OCI-LY7 (cell line): ENCODE results near the gene MBTPS1. TPM values are rescaled to one million over a fixed set of nuclear protein-coding genes. Genes with fewer than 3 reads are reported as not detected.
A peak's percentile ranks its signal among the peaks of the same experiment; 100 is the strongest.

Source experiments
- BruUV-seq: library from RNA; stranded (reverse); fragments of 400-500 nt; replicated peaks from 2 replicates; lab custom pipeline; 2021; lab: Mats Ljungman, UMichigan
- CTCF ChIA-PET: fragments of 300-600 bp; sonication (Branson Sonifier 250); formaldehyde crosslinking; loops from one replicate; lab custom pipeline; 2022; ENCODE audit warnings: antibody characterized with exemption; ENCODE audit not compliant: unreplicated experiment; lab: Charles Lee
- POLR2A ChIA-PET: fragments of 300-600 bp; sonication (Branson Sonifier 250); formaldehyde crosslinking; loops from one replicate; lab custom pipeline; 2022; ENCODE audit warnings: antibody characterized with exemption; lab: Charles Lee
- DNase-seq: peaks from one replicate; pipeline ENCODE4 v3.0.0-alpha.2; 2015; ENCODE audit warnings: low spot score
- H2AFZ ChIP-seq: fragments of 200-600 bp; sonication (generic), shearing (Covaris generic); 2 replicates; pipeline ENCODE4 v1.6.1; 2014; ENCODE audit warnings: mild to moderate bottlenecking, antibody characterized with exemption, low read length, moderate library complexity
- H3K27ac ChIP-seq: fragments of 200-600 bp; sonication (generic); 2 replicates; pipeline ENCODE4 v1.5.1; 2014; ENCODE audit warnings: mixed run types, low read depth, mild to moderate bottlenecking, moderate library complexity, low read length, inconsistent platforms; ENCODE audit not compliant: poor library complexity, severe bottlenecking
- H3K36me3 ChIP-seq: fragments of 200-600 bp; sonication (generic); 2 replicates; pipeline ENCODE4 v1.6.1; 2014; ENCODE audit warnings: mild to moderate bottlenecking, antibody characterized with exemption, low read length, moderate library complexity, mixed read lengths; ENCODE audit not compliant: insufficient read depth
- H3K4me1 ChIP-seq: fragments of 200-600 bp; sonication (generic); 2 replicates; pipeline ENCODE4 v1.5.1; 2014; ENCODE audit warnings: mild to moderate bottlenecking, low read length; ENCODE audit not compliant: insufficient read depth, poor library complexity, severe bottlenecking
- H3K4me2 ChIP-seq: fragments of 200-600 bp; sonication (generic); 2 replicates; pipeline ENCODE4 v1.6.1; 2014; ENCODE audit warnings: mild to moderate bottlenecking, low read length
- H3K4me3 ChIP-seq: fragments of 200-600 bp; sonication (generic); 2 replicates; pipeline ENCODE4 v1.5.1; 2014; ENCODE audit warnings: mild to moderate bottlenecking, low read depth, low read length; ENCODE audit not compliant: poor library complexity, severe bottlenecking
- H3K79me2 ChIP-seq: fragments of 200-600 bp; sonication (generic); 2 replicates; pipeline ENCODE4 v1.6.1; 2016; ENCODE audit warnings: low read depth, mild to moderate bottlenecking, low read length, moderate library complexity, mixed read lengths; ENCODE audit not compliant: insufficient read depth
- H3K9me2 ChIP-seq: fragments of 200-600 bp; sonication (generic); 2 replicates; pipeline ENCODE4 v1.6.1; 2016; ENCODE audit warnings: mild to moderate bottlenecking, low read length, mixed read lengths; ENCODE audit not compliant: insufficient read depth
- H3K9me3 ChIP-seq: fragments of 200-600 bp; sonication (generic); 2 replicates; pipeline ENCODE4 v1.6.1; 2014; ENCODE audit warnings: mild to moderate bottlenecking, mixed run types, low read length, mixed read lengths
- H4K20me1 ChIP-seq: fragments of 200-600 bp; sonication (generic); 2 replicates; pipeline ENCODE4 v1.6.1; 2014; ENCODE audit warnings: mild to moderate bottlenecking, antibody characterized with exemption, low read length, moderate library complexity, mixed read lengths; ENCODE audit not compliant: insufficient read depth
- CTCF ChIP-seq: fragments of 200-600 bp; sonication (generic); conservative IDR thresholded peaks from 2 replicates; pipeline ENCODE4 v1.5.1; 2014; ENCODE audit warnings: mild to moderate bottlenecking, antibody characterized with exemption, low read length, moderate library complexity, mixed read lengths
- EZH2phosphoT487 ChIP-seq: fragments of 200-600 bp; sonication (generic); IDR thresholded peaks from 2 replicates; pipeline ENCODE4 v1.6.1; 2018; ENCODE audit warnings: low read depth, borderline replicate concordance, mild to moderate bottlenecking, mixed run types, antibody characterized with exemption, low read length, moderate library complexity, mixed read lengths
- intact Hi-C: fragments of 100-400 bp; cut with micrococcal nuclease; formaldehyde crosslinking; loops from one replicate; pipeline ENCODE4 v1.10.0; 2022; ENCODE audit not compliant: unreplicated experiment
- total RNA-seq, 2 experiments: library from RNA; depleted of rRNA in 1 of 2; stranded (reverse); fragments of >200 nt in 1 of 2; shearing (Covaris generic) in 1 of 2; gene quantifications; 2 replicates each; pipeline ENCODE4 v1.2.3, GENCODE V29; 2014 to 2022

The MBTPS1 gene
- total RNA-seq, 2 experiments from 2014 or later: 49.6 to 65.2 TPM

- H3K4me1 ChIP-seq: peaks cover 23% of the 10 kb centered on the region
- BruUV-seq: no TSS peak
- no peaks in the 10 kb centered on the region for H3K9me3 ChIP-seq
- ChIA-PET CTCF (interaction anchor here (1.0 kb wide), 1 partner anchor 75 kb away, joined by 3 read pairs; the partner anchor contains the start of gene TAF1C), POLR2A (interaction anchor here (0.7 to 1.9 kb wide), 2 partner anchors 10 to 12 kb away, joined by 3 to 5 read pairs; no protein-coding TSS in a partner anchor)
- DNase-seq: no peak
- H4K20me1 ChIP-seq: peaks cover 14% of the 10 kb centered on the region
- intact Hi-C loops: no loop called here
- H3K36me3 ChIP-seq: peaks cover 31% of the 10 kb centered on the region
- H3K27ac ChIP-seq: no peak overlapping the region
- H2AFZ ChIP-seq: no peak overlapping the region
- H3K4me3 ChIP-seq: no peak overlapping the region
- H3K79me2 ChIP-seq: peaks cover 85% of the 10 kb centered on the region
- H3K9me2 ChIP-seq: no peaks in the 10 kb centered on the region
- no peak for TF ChIP-seq EZH2phosphoT487
- TF ChIP-seq CTCF: no peak
- H3K4me2 ChIP-seq: peak overlapping the region; percentile 31; the same call in 1 of the 2 replicates
These were observed 5.2 kb downstream of the MBTPS1 start for GRCh38 chr16:84111525-84111924.

DNA sequence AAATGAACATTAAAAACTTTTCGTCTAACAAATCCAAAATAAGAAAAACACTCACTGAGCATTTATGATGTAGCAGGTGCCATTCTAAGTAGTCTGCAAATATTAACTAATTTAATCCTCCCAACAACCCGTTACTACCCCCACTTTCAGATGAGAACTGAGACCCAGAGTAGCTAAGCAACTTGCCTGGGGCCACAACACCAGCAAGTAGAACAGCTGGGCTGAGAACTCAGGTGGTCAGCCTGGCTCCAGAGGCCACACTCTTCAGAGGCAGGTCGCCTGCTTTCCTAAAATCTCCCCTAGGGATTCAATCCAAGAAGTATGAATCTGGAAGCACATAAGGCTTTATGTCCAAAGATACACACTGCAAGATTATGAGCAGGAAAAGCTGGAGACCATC, 6.2 kb downstream of the MBTPS1 start:
- Histone ChIP-seq H2AFZ (no peak overlapping the region), H3K4me1 (peaks cover 22% of the 10 kb centered on the region), H3K4me2 (no peak overlapping the region), H3K4me3 (no peak overlapping the region), H3K79me2 (peaks cover 80% of the 10 kb centered on the region), H3K9me2 (no peaks in the 10 kb centered on the region), H3K27ac (no peak overlapping the region), H3K9me3 (no peaks in the 10 kb centered on the region), H4K20me1 (peaks cover 14% of the 10 kb centered on the region), H3K36me3 (peaks cover 31% of the 10 kb centered on the region)
- BruUV-seq: no TSS peak
- intact Hi-C loops: no loop called here
- POLR2A ChIA-PET: no interaction called here
- no peak for TF ChIP-seq EZH2phosphoT487
- TF ChIP-seq CTCF: no peak
- CTCF ChIA-PET: no interaction called here
- no peak for DNase-seq

DNA sequence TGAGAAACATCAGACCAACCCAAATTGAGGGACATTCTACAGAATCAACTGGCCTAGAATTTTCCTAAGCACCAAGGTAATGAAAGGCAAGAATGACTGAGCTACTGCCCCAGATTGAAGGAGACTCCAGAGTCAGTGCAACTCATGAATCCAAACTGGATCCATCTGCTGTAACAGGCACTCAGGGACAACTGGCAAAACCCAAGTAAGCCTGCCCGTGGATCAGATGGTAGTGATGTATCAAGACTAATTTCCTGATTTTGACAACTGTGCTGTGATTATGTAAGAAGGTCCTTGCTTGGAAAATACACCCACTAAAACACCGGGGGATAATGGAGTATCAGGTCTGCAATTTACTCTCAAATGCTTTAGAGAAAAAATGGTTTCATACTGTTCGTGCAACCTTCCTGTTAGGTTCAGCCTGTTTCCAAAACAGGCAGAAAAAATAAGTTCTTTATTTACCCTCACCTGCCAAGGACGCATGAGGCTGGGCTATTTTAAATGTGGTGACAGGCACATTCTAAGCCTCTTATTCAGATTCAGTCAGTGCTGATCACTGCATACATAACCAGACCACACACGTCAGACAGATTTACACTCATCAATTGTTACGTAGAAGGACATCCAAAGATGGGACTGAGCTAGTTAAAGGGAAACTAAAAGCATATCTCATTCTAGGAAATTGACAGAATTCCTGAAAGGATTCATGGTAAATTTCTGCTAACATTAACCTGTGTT, 7.0 kb downstream of the MBTPS1 start:
- Histone ChIP-seq H3K4me3 (no peak overlapping the region), H3K27ac (no peak overlapping the region), H2AFZ (no peak overlapping the region), H3K9me3 (no peaks in the 10 kb centered on the region), H3K36me3 (peaks cover 31% of the 10 kb centered on the region), H3K4me2 (no peak overlapping the region; the same call in 1 of the 2 replicates), H3K9me2 (no peaks in the 10 kb centered on the region), H3K79me2 (peaks cover 78% of the 10 kb centered on the region), H4K20me1 (peaks cover 14% of the 10 kb centered on the region), H3K4me1 (peaks cover 15% of the 10 kb centered on the region)
- no peak for DNase-seq
- no peak for TF ChIP-seq EZH2phosphoT487
- TF ChIP-seq CTCF: no peak
- CTCF ChIA-PET: no interaction called here
- no TSS peak for BruUV-seq
- POLR2A ChIA-PET: no interaction called here
- intact Hi-C loops: no loop called here
